NCI-H446 (cell line): ENCODE data around the gene KCNK17.

Source experiments
- DNase-seq, 2 experiments: peaks; one replicate each; lab custom pipeline; 2025; lab: John Stamatoyannopoulos, UW

KCNK17 gene

DNA sequence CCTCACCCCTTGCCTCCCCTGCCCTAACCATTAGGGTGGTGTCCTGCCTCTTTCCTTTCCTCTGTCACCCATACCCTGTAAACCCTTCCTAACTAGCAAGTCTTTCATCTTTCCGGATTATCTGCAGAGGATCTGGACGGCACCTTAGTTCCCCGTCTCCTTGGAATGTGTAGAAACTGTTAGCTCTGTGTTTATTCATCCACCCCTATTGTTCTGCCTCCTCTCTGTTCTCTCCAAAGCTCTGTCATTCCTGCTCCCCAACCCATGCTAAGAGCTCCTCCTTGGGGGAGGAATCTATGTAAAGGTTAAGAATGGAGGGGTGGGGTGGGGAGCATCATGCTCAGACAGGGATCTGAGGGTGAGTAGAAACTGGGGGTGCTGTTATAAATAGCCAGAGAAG is 45.5 kb downstream of the KCNK17 start:
- no peak for DNase-seq

DNA sequence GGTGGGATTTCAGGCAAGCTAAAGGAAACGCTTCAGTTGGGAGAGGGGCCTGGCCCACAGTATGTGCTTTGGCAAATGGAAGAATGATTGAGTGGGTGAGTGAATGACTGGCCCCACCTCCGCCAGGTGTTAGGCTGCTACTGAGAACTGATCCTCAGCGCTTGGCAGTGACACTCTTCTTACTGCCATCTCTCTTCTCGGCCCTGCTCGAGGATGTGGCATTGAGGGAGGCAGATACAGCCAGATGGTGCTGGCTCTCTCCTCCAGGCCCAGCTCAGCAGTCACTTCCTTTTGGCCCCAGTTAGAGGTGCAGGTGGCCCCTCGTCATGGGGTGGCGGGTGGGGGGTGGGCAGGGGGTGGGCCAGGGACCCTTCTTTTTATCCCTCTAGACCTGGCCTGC is 46.0 kb downstream of the KCNK17 start:
- peak in 1 of 2 experiments; percentile 10 for DNase-seq

DNA sequence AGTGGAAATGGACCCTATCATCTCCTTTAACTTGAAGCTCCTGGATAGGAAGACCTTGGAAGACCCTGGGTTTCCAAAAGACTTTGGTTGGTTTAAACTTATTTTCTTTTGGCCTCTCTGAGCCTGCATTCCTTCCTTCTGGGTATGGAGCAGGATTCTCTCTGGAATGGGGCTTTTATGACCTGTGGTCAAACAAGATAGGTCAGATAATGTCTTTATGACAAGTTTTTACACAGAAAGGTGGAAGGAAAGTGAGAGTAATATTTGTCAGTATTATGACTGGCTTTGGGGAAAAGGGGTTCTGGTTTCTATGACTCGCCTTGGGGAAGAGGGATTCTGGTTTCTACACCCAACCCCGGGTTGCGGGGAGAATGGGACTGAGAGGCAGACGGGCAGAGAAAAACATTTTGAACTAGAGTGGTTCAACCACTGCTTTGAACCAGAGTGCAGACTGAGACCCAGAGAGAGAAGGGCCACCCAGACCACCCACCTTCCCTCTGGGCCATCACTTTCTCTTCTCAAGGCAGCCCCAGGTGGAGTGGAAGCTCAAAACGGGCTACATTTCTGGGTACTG is 47.4 kb downstream of the KCNK17 start:
- no peak for DNase-seq

DNA sequence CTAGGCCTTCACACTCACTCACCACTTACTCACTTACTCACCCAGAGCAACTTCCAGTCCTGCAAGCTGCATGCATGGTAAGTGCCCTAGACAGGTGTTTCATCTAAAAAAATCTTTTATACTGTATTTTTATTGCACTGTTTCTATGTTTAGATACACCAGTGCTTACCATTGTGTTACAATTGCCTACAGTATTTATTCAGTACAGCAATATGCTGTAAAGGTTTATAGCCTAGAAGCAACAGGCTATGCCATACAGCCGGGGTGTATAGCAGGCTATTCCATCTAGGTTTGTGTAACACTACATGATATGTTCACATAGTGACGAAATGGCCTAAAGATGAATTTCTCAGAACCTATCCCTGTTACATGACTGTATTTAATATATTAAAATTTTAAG is 47.8 kb downstream of the KCNK17 start:
- no peak for DNase-seq

- DNase-seq, result no peak
Observed at GRCh38 chr6:39263303-39264037, 50.7 kb downstream of the KCNK17 start.

- DNase-seq, result no peak
Observed at GRCh38 chr6:39261751-39262150, 52.5 kb downstream of the KCNK17 start.

GRCh38 chr6:39260953-39261352 is 53.3 kb downstream of the KCNK17 start:
- no peak for DNase-seq

DNA sequence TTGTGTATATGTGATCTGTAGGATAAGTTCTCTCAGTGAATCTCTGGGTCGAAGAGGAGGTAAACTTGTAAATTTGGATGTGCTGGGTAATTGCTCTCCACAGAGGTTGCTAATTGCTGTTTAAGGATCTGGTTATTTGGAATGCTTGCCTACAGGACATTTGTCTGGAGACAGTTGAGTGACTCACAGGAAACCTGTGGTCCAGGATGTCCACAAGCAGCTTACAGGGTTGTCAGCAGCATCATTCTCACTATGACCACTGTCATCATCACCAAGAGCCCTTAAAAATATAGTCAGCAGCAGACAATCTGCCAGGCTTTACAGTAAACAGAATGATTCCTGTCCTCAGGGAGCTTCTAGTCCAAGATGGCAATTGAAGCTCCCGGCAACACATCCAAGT is 53.8 kb downstream of the KCNK17 start:
- DNase-seq, result no peak

GRCh38 chr6:39256294-39256940 is 57.8 kb downstream of the KCNK17 start:
- DNase-seq, result no peak

- DNase-seq, result no peak
Observed at GRCh38 chr6:39254999-39255535, 59.2 kb downstream of the KCNK17 start.

DNA sequence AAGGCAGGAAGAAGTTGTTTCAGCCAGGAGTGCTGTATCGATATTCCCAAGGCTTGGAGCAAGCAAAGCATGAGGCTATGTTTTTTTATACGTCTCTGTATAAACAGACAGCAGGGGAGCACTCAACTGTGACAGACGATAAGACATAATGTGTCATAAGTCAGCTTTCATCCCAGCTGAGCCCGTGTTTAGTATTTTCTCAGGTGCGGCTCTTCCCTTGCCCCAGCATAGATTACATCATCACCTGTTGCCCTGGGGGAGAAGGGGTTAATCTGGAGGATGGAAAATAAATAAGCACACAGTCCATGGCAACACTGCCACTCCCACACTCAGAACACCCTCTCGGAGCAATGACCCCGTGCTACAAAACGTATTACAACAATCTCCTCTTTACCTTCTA is 62.8 kb downstream of the KCNK17 start:
- no peak for DNase-seq

GRCh38 chr6:39250507-39250906 is 63.7 kb downstream of the KCNK17 start:
- no peak for DNase-seq

GRCh38 chr6:39249278-39249677 is 64.9 kb downstream of the KCNK17 start:
- DNase-seq, result no peak
